ENCODE measurements around the gene CYP21A2.

Gene CYP21A2

DNA sequence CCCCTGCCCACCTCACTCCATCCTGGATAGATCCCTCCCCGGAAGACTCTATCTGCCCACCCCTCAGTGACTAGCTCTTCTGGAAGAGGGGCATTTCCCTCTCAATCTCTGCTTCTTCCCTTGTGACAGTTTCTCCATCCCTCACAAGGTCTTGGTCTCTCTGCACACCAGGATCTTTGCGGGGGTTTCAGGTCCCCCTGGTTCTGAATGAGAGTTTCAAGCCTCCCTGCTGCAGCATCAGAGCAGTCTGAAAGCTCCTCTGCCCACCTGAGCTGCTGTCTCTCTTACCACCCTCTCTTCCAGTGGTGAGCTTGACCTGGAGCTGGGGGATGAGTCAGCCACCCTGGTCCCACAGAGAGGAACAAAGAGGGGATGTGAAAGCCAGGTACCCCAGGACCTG lies 46.6 kb downstream of the CYP21A2 start:
- no peak for DNase-seq

DNA sequence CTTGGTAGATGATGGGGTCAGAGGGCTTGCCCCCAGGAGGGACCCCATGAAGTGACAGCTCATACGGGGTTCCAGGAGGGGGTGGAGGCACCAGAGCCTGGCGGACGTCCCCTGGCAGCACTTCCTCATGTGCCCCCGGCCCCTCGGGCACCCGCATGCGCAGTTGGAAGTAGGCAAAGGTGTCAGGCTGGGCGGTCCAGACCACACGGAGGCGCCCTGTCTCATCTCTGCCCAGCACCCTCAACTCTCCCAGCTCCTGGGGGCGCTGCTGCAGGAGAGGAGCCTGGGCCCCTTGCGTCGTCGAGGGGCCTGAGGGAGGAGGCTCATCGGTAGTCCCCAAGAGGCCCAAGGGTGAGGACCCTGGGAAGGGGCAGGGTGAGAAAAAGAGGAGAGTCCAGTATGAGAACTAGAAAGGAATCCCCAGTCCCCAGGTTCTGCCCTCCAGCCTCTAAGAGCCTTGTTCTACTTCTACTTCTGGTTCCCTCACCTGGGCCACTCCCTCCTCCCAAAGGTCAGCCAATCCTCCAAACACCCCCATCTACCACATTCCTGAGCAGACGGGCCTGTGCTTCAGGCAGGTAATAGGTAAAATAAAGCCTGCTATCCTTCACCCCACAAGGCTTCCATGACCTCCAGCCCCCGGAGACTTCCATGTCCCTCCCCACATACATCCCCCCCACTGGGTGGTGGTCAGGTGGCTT lies 47.7 kb downstream of the CYP21A2 start:
- DNase-seq = no peak

DNA sequence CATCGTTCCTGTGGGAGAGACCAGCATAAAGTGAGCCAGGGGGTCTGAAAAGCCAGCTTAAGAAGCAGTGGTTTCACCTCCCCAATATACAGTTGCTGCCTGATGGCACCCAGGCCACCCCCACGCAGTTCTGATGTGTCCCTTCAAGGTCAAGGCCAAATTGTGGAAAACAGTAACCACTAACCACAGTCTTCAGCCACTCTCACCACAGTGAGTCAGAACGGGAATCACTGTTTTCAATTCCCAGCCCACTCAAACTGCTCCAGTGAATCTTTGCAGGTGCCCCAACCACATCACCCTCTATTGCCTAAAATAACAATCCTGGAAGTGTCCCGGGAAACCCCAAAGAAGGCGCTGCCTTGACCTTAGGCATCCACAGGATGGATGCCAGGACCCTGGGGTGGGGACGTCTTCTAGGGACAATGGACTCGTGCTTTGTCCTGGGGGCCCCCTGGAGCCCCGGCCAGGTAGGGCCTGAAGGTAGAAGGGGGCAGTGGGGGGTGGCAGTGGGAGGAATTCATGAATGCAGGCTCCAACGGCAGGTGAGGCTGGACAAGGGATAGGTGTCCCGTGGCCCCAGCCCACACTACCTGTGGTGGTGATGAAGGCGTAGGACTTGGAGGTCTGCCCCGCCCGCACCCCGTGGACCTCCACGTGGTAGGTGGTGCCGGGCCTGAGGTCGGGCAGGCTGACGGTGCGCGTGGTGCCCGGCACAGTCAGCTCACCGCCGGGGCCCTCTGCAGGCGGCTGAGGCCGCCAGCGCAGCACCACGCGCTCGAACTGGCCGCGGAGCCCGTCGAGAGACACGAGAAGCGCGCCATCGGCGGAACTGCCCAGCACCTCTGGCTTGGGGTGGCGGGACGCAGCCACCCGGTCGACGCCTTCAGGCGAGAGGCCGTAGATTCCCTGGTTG lies 48.7 kb downstream of the CYP21A2 start:
- DNase-seq = peak; percentile 65

DNA sequence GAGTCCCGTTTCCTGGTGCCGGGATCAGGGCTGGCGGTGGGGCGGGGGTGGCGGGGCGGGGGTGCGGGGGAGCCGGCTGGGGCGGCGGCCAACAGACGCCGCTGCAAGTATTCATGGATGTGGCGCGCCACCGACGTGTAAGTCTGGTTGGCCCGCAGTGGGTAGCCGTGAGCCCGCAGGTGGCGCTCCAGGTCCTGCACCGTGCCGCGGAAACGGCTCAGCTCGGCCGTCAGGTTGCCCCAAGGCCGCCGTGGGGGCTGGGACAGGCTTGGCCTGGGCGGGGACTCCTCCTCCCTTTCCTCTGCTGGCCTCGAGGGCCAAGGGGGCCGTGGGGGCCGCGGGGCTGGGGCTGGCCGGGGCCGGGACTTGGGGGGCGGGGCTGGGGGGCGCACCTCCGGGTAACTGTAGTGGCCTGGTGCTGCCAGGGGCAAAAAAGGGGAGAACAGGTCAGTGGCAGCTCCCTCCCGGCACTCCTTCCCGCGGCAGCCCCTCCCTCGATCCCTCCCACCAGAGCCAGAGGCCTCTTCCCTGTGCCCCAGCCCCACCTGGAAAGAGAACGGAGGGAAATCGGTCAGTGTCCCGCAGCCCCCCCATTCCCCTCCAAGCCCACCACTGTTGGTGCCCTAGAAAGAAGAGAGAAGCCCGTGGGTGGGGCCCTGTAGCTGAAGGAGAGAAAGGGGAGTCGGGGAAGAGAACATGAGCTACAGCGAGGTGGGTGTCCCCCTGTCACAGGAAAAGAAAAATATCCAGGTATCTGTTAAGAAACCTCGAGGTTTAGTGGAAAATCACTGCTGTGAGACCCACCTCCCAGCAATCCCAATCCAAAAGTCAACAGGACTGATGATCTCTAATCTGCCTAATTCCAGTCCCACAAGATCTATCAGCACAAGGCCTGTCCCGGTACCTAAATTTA lies 49.6 kb downstream of the CYP21A2 start:
- peak; percentile 79 for DNase-seq

DNA sequence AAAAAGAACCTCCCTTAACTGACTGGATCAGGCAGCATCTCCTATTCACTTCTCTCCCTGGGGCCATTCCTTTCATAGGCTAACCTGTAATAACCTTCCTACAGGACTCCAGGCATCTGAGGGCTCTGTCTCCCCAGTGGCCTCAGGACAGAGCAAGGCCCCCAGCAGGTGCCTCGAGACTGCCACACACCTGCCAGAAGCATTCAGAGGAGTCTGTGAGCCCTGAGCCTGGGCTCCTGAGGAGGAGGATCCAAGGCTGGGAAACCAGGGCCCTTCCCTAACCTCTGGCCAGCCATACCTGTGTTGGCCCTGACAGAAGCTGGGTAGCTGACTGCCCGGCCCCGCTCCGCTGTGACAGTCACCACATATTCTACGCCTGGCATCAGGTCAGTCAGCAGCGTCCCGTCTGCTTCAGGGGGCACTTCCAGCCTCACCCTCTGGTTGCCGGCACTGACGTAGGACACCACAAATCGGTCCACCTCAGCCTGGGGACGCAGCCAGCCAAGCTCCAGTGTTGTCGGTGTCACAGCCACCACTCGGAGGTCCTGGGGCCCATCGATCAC lies 50.4 kb downstream of the CYP21A2 start:
- DNase-seq = no peak

DNA sequence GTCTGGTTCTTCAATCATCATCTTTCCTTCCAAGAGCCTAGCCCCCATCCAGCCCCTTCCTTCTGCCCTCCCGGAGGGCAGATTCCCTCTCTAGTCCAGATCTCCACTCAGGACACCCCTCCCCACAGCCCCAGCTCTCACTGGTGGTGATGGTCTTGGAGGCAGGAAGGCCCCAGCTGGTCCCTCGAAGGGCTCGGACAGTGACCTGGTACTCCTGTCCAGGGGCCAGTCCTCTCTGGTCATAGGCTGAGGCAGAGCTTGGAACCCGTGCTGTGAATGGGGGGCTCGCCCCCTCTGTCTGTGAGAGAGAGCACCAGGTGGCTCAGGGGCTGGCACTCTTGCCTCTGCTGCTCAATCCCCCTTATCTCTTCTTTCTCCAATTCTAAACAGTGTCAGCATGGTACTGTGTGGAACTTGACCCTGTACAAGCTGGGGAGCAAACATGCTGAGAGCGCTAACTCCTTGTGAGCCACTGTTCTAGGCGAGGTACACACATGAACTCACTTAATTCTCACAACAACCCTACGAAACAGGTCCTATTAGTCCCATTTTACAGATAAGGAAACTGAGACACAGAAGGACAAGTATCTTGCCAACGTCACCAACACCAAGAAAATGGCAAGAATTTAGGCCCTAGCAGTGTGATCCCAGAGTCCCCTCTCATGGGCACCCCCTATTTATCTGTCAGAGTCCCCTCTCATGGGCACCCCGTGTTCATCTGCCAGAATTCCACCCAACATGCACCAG lies 51.0 kb downstream of the CYP21A2 start:
- DNase-seq = no peak

Data from activated CD4-positive, alpha-beta T cell treated with anti-CD3 and anti-CD28 coated beads, Interleukin-2, Interleukin-6, amounts not matched to agents 100 ng/mL and 50 ng/mL, durations not matched to agents 16 hours and 8 hours (primary cell).